GM12878 (cell line): Measurements from ENCODE around the gene RAB12. TPM values are rescaled to one million over a fixed set of nuclear protein-coding genes. Genes with fewer than 3 reads are reported as not detected.

ENCODE experiments used
- BCLAF1 ChIP-seq: fragments of 450-650 bp; IDR thresholded peaks from 2 replicates; pipeline ENCODE4 v1.6.1; 2017; ENCODE audit warnings: antibody characterized with exemption, mild to moderate bottlenecking, moderate library complexity
- BRCA1 ChIP-seq: IDR thresholded peaks from 2 replicates; pipeline ENCODE4 v1.6.1; 2011; ENCODE audit warnings: low read depth, low read length, improper control_type of control experiment
- CBFB ChIP-seq: IDR thresholded peaks from 2 replicates; pipeline ENCODE4 v1.6.1; 2016; ENCODE audit warnings: antibody characterized with exemption, low read depth
- CBX5 ChIP-seq: sonication (generic); IDR thresholded peaks from 2 replicates; pipeline ENCODE4 v1.6.1; 2016; ENCODE audit warnings: low read depth, moderate library complexity, mild to moderate bottlenecking, inconsistent platforms
- CTCF ChIP-seq, 3 experiments: IDR thresholded peaks in 2 of 3; conservative IDR thresholded peaks in 1 of 3; 2 replicates each; pipeline ENCODE4 v1.5.1; 2011; ENCODE audit warnings: low read depth in 3 of 3, low read length in 3 of 3, mild to moderate bottlenecking in 3 of 3, control low read depth in 2 of 3, moderate library complexity in 2 of 3, inconsistent platforms in 1 of 3, mixed read lengths in 1 of 3; ENCODE audit not compliant: control insufficient read depth in 2 of 3, insufficient read depth in 1 of 3; ENCODE audit errors: extremely low read depth in 1 of 3
- EZH2 ChIP-seq: IDR thresholded peaks from 2 replicates; pipeline ENCODE4 v1.6.1; 2012; ENCODE audit warnings: low read depth, mild to moderate bottlenecking, control low read depth, inconsistent platforms, low read length, borderline replicate concordance; ENCODE audit not compliant: control insufficient read depth
- GABPA ChIP-seq: IDR thresholded peaks from 2 replicates; pipeline ENCODE4 v1.6.1; 2014; ENCODE audit warnings: antibody characterized with exemption, low read depth, mild to moderate bottlenecking, inconsistent platforms
- JUNB ChIP-seq: IDR thresholded peaks from 2 replicates; pipeline ENCODE4 v1.6.1; 2016; ENCODE audit warnings: antibody characterized with exemption, mild to moderate bottlenecking
- KAT2A ChIP-seq: conservative IDR thresholded peaks from 2 replicates; pipeline ENCODE4 v1.6.1; 2011; ENCODE audit warnings: low read depth, low read length; ENCODE audit not compliant: control insufficient read depth
- MLLT1 ChIP-seq: fragments of 450-650 bp; IDR thresholded peaks from 2 replicates; pipeline ENCODE4 v1.6.1; 2016; ENCODE audit warnings: mild to moderate bottlenecking
- MTA2 ChIP-seq: fragments of 450-650 bp; IDR thresholded peaks from 2 replicates; pipeline ENCODE4 v1.6.1; 2016; ENCODE audit warnings: low read depth, mild to moderate bottlenecking, moderate library complexity
- MYB ChIP-seq: fragments of 150-350 bp; IDR thresholded peaks from 2 replicates; pipeline ENCODE4 v1.6.1; 2014; ENCODE audit warnings: mild to moderate bottlenecking, low read depth, low read length, borderline replicate concordance
- NBN ChIP-seq: fragments of 450-650 bp; IDR thresholded peaks from 2 replicates; pipeline ENCODE4 v1.6.1; 2016
- NRF1 ChIP-seq: conservative IDR thresholded peaks from 2 replicates; pipeline ENCODE4 v1.6.1; 2011; ENCODE audit warnings: mild to moderate bottlenecking, low read depth, low read length, improper control_type of control experiment
- PAX5 ChIP-seq: IDR thresholded peaks from 2 replicates; pipeline ENCODE4 v1.6.1; 2011; ENCODE audit warnings: low read depth, low read length, borderline replicate concordance
- RBBP5 ChIP-seq: fragments of 200-600 bp; sonication (generic); conservative IDR thresholded peaks from 2 replicates; pipeline ENCODE4 v1.6.1; 2016
- ZBTB4 ChIP-seq: fragments of 450-650 bp; formaldehyde crosslinking; IDR thresholded peaks from 2 replicates; pipeline ENCODE4 v1.4.0; 2022; ENCODE audit warnings: mild to moderate bottlenecking, moderate library complexity
- ZNF207 ChIP-seq: fragments of 450-650 bp; IDR thresholded peaks from 2 replicates; pipeline ENCODE4 v1.6.1; 2014; ENCODE audit warnings: antibody characterized with exemption, mild to moderate bottlenecking, borderline replicate concordance
- polyA plus RNA-seq, 11 experiments: library from polyadenylated mRNA; depleted of rRNA in 4 of 11; unstranded in 6 of 11; stranded (reverse) in 5 of 11; fragments of >200 nt; fragmentation: Nextera tagmentation in 4 of 11; fragmentation: Illumina TruSeq in 1 of 11; extraction: Ambion mirVana in 4 of 11; extraction: Trizol in 1 of 11; gene quantifications; 1 replicate in 1 of 11; 2 replicates in 10 of 11; pipeline versions ENCODE4 v1.2.1 to v1.2.3, GENCODE V29; 2011 to 2016; ENCODE audit warnings: inconsistent platforms in 2 of 11, missing spikeins in 2 of 11, low read depth in 1 of 11
- total RNA-seq, 4 experiments: library from RNA; depleted of rRNA in 3 of 4; stranded (reverse); fragments of >200 nt in 3 of 4; fragmentation: Illumina TruSeq in 1 of 4; extraction: Trizol in 1 of 4; gene quantifications; 2 replicates each; pipeline versions ENCODE4 v1.2.1 to v1.2.3, GENCODE V29; 2013 to 2021

The RAB12 gene
- total and polyA plus RNA-seq, 10 of the 15 experiments (the other 5 are each of a cell fraction or from before 2014, with no cell fraction given): 0.71 to 29.8 (median 14.0) TPM

GRCh38 chr18:8607776-8608742 is 1.2 kb upstream of the RAB12 start (continued):
- TF ChIP-seq NRF1 (no peak), CTCF (IDR thresholded peaks at IDR 0.05 in 2 of 3, conservative IDR thresholded peaks at IDR 0.05 in 1 of 3; ENCODE audit: control insufficient read depth in 2 of 3, extremely low read depth in 1 of 3, insufficient read depth in 1 of 3, low read depth in 3 of 3, low read length in 3 of 3) (peak in 1 of 3 experiments; percentile 27; a peak in 1 of 6 replicates), CBFB (peak; percentile 44; the same call in 1 of the 2 replicates), MYB (no peak), PAX5 (peak; percentile 90), CBX5 (no peak), ZBTB4 (CRISPR knock-in tag) (no peak), KAT2A (no peak), NBN (peak; percentile 86), ZNF207 (no peak), BCLAF1 (no peak), BRCA1 (no peak), GABPA (no peak), MLLT1 (peak; percentile 90), MTA2 (peak; percentile 78), JUNB (no peak), EZH2 (no peak), RBBP5 (no peak)
